Naive thymus-derived CD4-positive, alpha-beta T cell (primary cell): ENCODE results near the gene U2AF2. TPM values are rescaled to one million over a fixed set of nuclear protein-coding genes. Genes with fewer than 3 reads are reported as not detected.

Experiments
- ATAC-seq: fragments of 150-1000 bp; cut with Tn5 transposase; 2 replicates; pipeline ENCODE4 v1.10.0; 2021; ENCODE audit warnings: mild to moderate bottlenecking, moderate library complexity
- CTCF ChIA-PET: fragments of 350-600 bp; sonication (Branson Sonifier 250); formaldehyde crosslinking; loops from one replicate; lab custom pipeline; 2021; ENCODE audit warnings: antibody characterized with exemption; lab: Charles Lee
- POLR2A ChIA-PET: fragments of 350-600 bp; sonication (Branson Sonifier 250); formaldehyde crosslinking; loops from one replicate; lab custom pipeline; 2021; ENCODE audit warnings: antibody characterized with exemption, inconsistent platforms; lab: Charles Lee
- DNase-seq, 9 donors: peaks; one replicate each; pipeline versions ENCODE4 v3.0.0 to v3.0.0-alpha.2; 2020 to 2022; ENCODE audit warnings: mixed read lengths in 1 of 9
- H3K27ac ChIP-seq: one replicate; pipeline ENCODE4 v1.7.0; 2013; ENCODE audit warnings: mild to moderate bottlenecking, low read depth, low read length, moderate library complexity
- H3K27me3 ChIP-seq, 2 donors: one replicate each; pipeline ENCODE4 v1.7.0; 2013; ENCODE audit warnings: low read length in 2 of 2, mild to moderate bottlenecking in 2 of 2, moderate library complexity in 2 of 2; ENCODE audit not compliant: control insufficient read depth in 2 of 2, insufficient read depth in 2 of 2
- H3K36me3 ChIP-seq, 3 experiments: 1 replicate in 2 of 3; 2 replicates in 1 of 3; pipeline ENCODE4 v1.7.0; 2013; ENCODE audit warnings: low read length in 3 of 3, mild to moderate bottlenecking in 3 of 3, moderate library complexity in 1 of 3; ENCODE audit not compliant: insufficient read depth in 3 of 3, control insufficient read depth in 2 of 3
- H3K4me1 ChIP-seq, 2 donors: one replicate each; pipeline ENCODE4 v1.7.0; 2013; ENCODE audit warnings: low read length in 2 of 2, mild to moderate bottlenecking in 2 of 2, moderate library complexity in 1 of 2; ENCODE audit not compliant: control insufficient read depth in 2 of 2, insufficient read depth in 2 of 2
- H3K4me3 ChIP-seq: 2 replicates; pipeline ENCODE4 v1.7.0; 2013; ENCODE audit warnings: mild to moderate bottlenecking, low read length
- H3K9me3 ChIP-seq, 3 experiments: 1 replicate in 2 of 3; 2 replicates in 1 of 3; pipeline ENCODE4 v1.7.0; 2013; ENCODE audit warnings: low read length in 3 of 3; ENCODE audit not compliant: control insufficient read depth in 2 of 3
- H3K27ac Mint-ChIP-seq, 9 donors: one replicate each; pipeline ENCODE4 v1.8.0; 2020 to 2022; ENCODE audit warnings: mixed read lengths in 9 of 9, mild to moderate bottlenecking in 8 of 9, moderate library complexity in 5 of 9, inconsistent platforms in 2 of 9
- H3K27me3 Mint-ChIP-seq, 5 donors: one replicate each; pipeline ENCODE4 v1.8.0; 2021 to 2022; ENCODE audit warnings: mixed read lengths in 5 of 5, mild to moderate bottlenecking in 1 of 5
- H3K36me3 Mint-ChIP-seq, 5 donors: one replicate each; pipeline ENCODE4 v1.8.0; 2020 to 2022; ENCODE audit warnings: mixed read lengths in 5 of 5, mild to moderate bottlenecking in 3 of 5, inconsistent platforms in 1 of 5
- H3K4me1 Mint-ChIP-seq, 7 donors: one replicate each; pipeline ENCODE4 v1.8.0; 2020 to 2022; ENCODE audit warnings: mixed read lengths in 7 of 7, mild to moderate bottlenecking in 3 of 7, inconsistent platforms in 1 of 7
- H3K4me3 Mint-ChIP-seq, 10 donors: one replicate each; pipeline ENCODE4 v1.8.0; 2020 to 2022; ENCODE audit warnings: mild to moderate bottlenecking in 10 of 10, mixed read lengths in 10 of 10, moderate library complexity in 6 of 10, inconsistent platforms in 2 of 10
- H3K9me3 Mint-ChIP-seq, 11 donors: one replicate each; pipeline ENCODE4 v1.8.0; 2020 to 2022; ENCODE audit warnings: mixed read lengths in 11 of 11, mild to moderate bottlenecking in 4 of 11, inconsistent platforms in 1 of 11, moderate library complexity in 1 of 11
- intact Hi-C, 2 donors: fragments of 100-400 bp; cut with micrococcal nuclease; formaldehyde crosslinking; loops; one replicate each; pipeline ENCODE4 v1.15.1; 2023
- polyA plus RNA-seq, 2 donors: library from polyadenylated mRNA; unstranded; fragments of 300-500 nt; fragmentation: Illumina TruSeq; gene quantifications; one replicate each; pipeline ENCODE4 v1.2.3, GENCODE V29; 2021
- total RNA-seq, 6 experiments: library from RNA in 5 of 6; stranded (reverse) in 5 of 6; gene quantifications; 1 replicate in 5 of 6; 2 replicates in 1 of 6; pipeline ENCODE4 v1.2.3 and lab custom pipeline; 2021 to 2026

Gene U2AF2
- total and polyA plus RNA-seq, 7 experiments from 2014 or later: 5.7 to 284 (median 256) TPM

DNA sequence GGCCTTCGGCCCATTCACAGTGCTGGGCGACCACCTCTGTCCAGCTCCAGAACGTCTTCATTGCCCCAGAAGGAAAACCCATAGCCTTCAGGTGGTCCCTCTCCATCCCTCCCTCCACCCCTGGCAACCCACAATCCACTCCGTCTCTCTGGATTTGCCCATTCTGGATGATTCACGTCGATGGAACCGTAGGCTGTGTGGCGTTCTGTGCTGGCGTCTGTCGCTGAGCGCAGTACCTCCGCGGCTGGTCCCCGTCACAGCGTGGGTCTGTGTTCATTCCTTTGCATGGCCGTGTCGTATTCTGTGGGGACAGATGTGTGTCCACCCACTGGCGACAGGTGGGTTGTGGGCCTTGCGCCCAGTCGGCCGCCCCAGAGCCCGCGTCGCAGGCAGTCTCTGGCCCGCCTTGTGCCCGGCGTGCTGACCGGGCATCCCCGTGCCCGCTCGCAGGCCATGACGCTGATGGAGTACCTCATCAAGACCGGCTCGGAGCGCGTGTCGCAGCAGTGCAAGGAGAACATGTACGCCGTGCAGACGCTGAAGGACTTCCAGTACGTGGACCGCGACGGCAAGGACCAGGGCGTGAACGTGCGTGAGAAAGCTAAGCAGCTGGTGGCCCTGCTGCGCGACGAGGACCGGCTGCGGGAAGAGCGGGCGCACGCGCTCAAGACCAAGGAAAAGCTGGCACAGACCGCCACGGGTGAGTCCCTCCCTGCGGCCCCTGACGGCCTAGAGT lies 30.3 kb downstream of the U2AF2 start:
- H3K27me3 ChIP-seq: no peaks in the 10 kb centered on the region
- Mint-ChIP-seq H3K4me3 (no peak overlapping the region), H3K36me3 (peaks cover 0 to 13% (median 3%) of the 10 kb centered on the region in 5 donors), H3K27me3 (no peaks in the 10 kb centered on the region), H3K4me1 (peaks cover 0 to 28% (median 17%) of the 10 kb centered on the region in 7 donors), H3K9me3 (no peaks in the 10 kb centered on the region), H3K27ac (peak overlapping the region in 1 of 9 donors; percentile 59)
- ATAC-seq: no peak
- H3K36me3 ChIP-seq: peaks cover 0 to 93% (median 11%) of the 10 kb centered on the region in 3 experiments
- intact Hi-C loops: no loop called here
- ChIA-PET POLR2A (no interaction called here), CTCF (no interaction called here)
- no peak for DNase-seq
- H3K27ac ChIP-seq: no peak overlapping the region
- no peaks in the 10 kb centered on the region for H3K9me3 ChIP-seq
- no peak overlapping the region for H3K4me3 ChIP-seq
- H3K4me1 ChIP-seq: no peaks in the 10 kb centered on the region

DNA sequence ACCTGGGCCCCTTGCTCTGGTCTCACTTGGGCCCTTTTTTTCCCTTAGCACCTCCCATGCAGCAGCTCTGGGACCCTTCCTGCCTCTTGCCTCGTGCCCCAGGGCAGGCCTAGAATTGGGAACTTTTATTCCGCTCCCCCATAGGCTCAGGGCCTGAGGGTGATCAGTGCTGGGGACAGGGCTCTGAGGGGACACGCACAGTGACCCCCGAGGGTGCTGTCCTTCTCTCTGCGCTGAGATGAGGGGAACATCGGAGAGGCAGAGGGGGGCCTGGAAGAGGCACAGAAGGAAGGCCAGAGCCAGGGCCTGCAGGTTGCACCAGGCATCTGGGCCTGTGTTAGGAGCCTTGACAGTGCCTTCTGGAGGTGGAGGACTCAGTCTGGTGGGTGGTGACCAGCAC lies 30.9 kb downstream of the U2AF2 start:
- Mint-ChIP-seq H3K4me3 (no peak overlapping the region), H3K4me1 (peaks cover 0 to 21% (median 11%) of the 10 kb centered on the region in 7 donors), H3K36me3 (peaks cover 0 to 13% (median 3%) of the 10 kb centered on the region in 5 donors), H3K27me3 (no peaks in the 10 kb centered on the region), H3K9me3 (no peaks in the 10 kb centered on the region), H3K27ac (no peak overlapping the region)
- intact Hi-C loops: no loop called here
- POLR2A ChIA-PET: no interaction called here
- DNase-seq: no peak
- ATAC-seq: no peak
- CTCF ChIA-PET: no interaction called here
- H3K9me3 ChIP-seq: no peaks in the 10 kb centered on the region
- H3K36me3 ChIP-seq: peaks cover 0 to 93% (median 16%) of the 10 kb centered on the region in 3 experiments
- no peak overlapping the region for H3K4me3 ChIP-seq
- no peaks in the 10 kb centered on the region for H3K27me3 ChIP-seq
- no peaks in the 10 kb centered on the region for H3K4me1 ChIP-seq
- H3K27ac ChIP-seq: no peak overlapping the region

DNA sequence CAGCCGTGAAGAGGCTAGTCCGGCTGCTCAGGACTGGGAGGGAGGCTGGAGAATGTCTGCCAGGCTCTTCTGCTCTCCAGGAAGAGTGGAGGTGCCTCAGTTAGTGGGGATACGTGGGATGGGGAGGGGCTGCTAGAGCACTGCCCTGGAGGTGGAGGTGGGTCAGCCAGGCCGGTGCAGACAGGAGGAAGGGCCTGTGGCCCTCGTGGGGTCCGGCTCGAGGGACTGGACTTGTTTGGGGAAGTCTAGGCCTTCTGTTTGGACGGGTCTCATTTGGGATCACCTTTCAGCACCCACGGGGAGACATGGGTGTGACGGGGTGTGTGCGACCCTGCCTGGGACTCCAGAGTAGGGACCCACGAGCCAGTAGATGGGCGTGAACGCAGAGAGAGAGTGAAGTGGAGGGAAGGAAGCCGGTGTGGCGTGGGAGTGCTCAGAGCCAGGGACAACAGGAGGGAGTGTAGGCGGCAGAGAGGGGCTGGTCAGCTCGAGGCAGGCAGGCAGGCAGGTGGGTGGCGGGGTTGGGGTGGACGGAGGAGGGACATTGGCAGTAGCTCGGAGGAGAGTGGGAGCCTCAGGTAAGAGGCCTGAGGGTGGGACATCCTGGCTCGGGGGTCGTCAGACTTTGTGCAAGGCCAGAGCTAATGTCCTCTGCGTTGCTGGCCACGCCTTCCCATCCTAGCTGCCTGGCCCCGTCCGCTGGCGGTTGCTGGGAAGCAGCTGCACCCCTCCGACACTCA lies 31.6 kb downstream of the U2AF2 start:
- Histone ChIP-seq H3K9me3 (no peaks in the 10 kb centered on the region), H3K27me3 (no peaks in the 10 kb centered on the region), H3K4me3 (no peak overlapping the region), H3K36me3 (peaks cover 0 to 93% (median 19%) of the 10 kb centered on the region in 3 experiments), H3K4me1 (no peaks in the 10 kb centered on the region), H3K27ac (no peak overlapping the region)
- no peaks in the 10 kb centered on the region for H3K27me3 Mint-ChIP-seq
- no peaks in the 10 kb centered on the region for H3K9me3 Mint-ChIP-seq
- peaks cover 0 to 13% (median 2%) of the 10 kb centered on the region in 5 donors for H3K36me3 Mint-ChIP-seq
- intact Hi-C loops: no loop called here
- POLR2A ChIA-PET: no interaction called here
- CTCF ChIA-PET: no interaction called here
- no peak overlapping the region for H3K4me3 Mint-ChIP-seq
- peak overlapping the region in 1 of 9 donors; percentile 22 for H3K27ac Mint-ChIP-seq
- DNase-seq (no peak), ATAC-seq (no peak)
- peaks cover 0 to 21% (median 9%) of the 10 kb centered on the region in 7 donors for H3K4me1 Mint-ChIP-seq

DNA sequence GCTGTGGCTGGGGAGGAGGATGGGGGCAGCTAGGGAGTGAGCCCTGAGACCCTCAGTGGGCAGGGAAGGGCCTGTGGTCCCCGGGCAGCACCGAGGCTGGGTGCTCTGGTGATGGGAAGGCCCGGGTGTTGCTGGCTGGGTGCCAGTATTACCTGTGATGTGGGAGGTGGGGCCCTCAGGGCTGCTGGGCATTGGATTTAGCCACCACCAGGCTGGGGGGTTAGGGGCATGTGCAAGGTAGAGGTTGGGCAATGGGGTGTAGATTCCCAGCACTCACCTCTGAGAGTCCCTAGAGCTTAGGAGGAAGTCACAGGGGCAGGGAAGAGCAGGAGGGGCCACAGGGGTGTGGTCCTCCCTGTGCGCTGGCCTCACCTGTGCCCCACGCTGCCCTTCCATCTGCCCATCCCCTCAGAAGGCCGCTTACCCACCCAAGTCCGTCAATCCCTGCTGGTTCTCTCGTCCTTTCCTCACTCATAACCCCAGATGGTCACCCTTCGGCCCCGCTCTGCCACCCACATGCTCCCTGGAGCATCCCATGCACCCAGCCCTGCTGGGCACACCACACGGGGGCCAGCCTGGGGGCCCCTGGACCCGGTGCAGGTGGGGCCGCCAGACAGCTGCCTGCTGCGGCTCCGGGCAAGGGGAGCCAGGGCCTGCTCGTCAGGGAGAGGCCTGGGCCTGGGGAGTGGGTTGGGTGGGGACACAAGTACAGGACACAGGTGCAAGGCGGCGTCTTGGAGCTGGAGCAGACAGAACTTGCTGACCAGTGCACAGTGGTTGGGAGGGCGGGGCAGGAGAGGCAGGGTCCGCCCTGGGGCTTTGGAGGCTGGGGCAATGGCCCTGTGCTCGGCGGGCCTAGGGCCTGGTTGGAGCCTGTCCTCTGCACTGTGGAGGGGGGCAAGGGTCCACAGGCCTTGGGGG lies 32.7 kb downstream of the U2AF2 start:
- DNase-seq (no peak), ATAC-seq (no peak)
- H3K9me3 Mint-ChIP-seq: no peaks in the 10 kb centered on the region
- intact Hi-C loops: no loop called here
- Histone ChIP-seq H3K4me3 (no peak overlapping the region), H3K4me1 (no peaks in the 10 kb centered on the region), H3K36me3 (peaks cover 0 to 95% (median 19%) of the 10 kb centered on the region in 3 experiments), H3K9me3 (no peaks in the 10 kb centered on the region), H3K27ac (no peak overlapping the region), H3K27me3 (no peaks in the 10 kb centered on the region)
- H3K4me3 Mint-ChIP-seq: no peak overlapping the region
- ChIA-PET CTCF (no interaction called here), POLR2A (no interaction called here)
- peaks cover 0 to 13% (median 2%) of the 10 kb centered on the region in 5 donors for H3K36me3 Mint-ChIP-seq
- H3K4me1 Mint-ChIP-seq: peaks cover 0 to 18% (median 9%) of the 10 kb centered on the region in 7 donors
- H3K27ac Mint-ChIP-seq: peak overlapping the region in 3 of 9 donors; percentile 8 to 30 (median 19)
- H3K27me3 Mint-ChIP-seq: no peaks in the 10 kb centered on the region

DNA sequence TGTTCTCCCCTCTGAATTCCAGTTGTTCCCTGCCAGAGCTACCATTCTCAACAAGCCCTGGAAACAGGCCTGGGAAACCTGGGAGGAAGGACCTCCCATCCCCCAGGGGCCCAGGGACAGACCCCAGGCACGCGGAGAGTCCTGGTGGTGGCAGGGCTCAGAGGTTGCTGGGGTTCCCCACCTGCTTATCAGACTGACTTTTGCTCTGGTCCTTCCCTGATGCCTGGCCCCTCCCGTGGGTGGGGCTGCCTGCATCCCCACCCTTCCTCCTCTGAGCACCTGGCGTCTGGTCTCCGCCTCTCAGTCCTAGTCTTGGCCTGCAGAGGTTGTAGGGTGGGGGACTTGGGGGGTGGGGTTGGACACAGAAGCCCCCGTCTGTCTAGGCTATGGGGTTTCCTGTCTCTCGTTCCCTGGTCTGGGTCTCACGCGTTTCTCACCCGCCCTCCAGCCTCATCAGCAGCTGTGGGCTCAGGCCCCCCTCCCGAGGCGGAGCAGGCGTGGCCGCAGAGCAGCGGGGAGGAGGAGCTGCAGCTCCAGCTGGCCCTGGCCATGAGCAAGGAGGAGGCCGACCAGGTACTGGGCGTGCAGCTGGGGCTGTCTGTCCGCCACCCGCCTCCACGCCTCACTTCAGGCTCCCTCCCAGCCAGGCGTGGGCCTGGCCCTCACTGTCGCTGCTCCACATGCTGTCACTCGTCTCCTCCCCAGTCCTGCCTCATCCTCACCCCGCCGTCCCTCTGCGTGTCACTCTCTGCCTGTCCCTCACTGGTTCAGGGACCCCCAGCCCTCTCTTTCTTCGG lies 33.8 kb downstream of the U2AF2 start:
- Histone ChIP-seq H3K4me1 (no peaks in the 10 kb centered on the region), H3K4me3 (no peak overlapping the region), H3K27ac (no peak overlapping the region), H3K27me3 (no peaks in the 10 kb centered on the region), H3K36me3 (peaks cover 0 to 100% (median 19%) of the 10 kb centered on the region in 3 experiments), H3K9me3 (no peaks in the 10 kb centered on the region)
- H3K27ac Mint-ChIP-seq: peak overlapping the region in 1 of 9 donors; percentile 59
- DNase-seq (no peak), ATAC-seq (no peak)
- intact Hi-C loops: no loop called here
- ChIA-PET POLR2A (no interaction called here), CTCF (no interaction called here)
- H3K27me3 Mint-ChIP-seq: no peaks in the 10 kb centered on the region
- H3K9me3 Mint-ChIP-seq: no peaks in the 10 kb centered on the region
- peaks cover 0 to 18% (median 8%) of the 10 kb centered on the region in 7 donors for H3K4me1 Mint-ChIP-seq
- H3K4me3 Mint-ChIP-seq: no peak overlapping the region
- H3K36me3 Mint-ChIP-seq: peaks cover 0 to 17% (median 2%) of the 10 kb centered on the region in 5 donors
